SKM-1 (cell line): ENCODE data around the gene AHI1.

Experiments used
- DNase-seq: peaks from one replicate; lab custom pipeline; 2025; ENCODE audit not compliant: unreplicated experiment; lab: John Stamatoyannopoulos, UW

The AHI1 gene

GRCh38 chr6:135236319-135236718, 261.2 kb downstream of the AHI1 start:
- no peak for DNase-seq

GRCh38 chr6:135235716-135236115, 261.8 kb downstream of the AHI1 start:
- DNase-seq, result no peak

DNA sequence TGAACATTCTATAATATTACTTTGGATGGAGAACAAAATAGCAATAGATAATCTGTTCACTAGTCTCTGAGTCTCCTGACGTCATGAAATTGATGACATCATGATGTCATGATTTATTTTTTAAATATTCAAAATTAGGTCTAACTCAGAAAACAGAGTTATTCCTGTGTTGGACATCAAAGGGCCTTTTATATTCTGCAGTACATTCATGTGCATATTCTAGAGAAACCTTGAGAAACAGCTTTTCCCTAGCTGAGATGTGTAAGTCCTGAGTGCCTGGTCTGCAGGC, 263.1 kb downstream of the AHI1 start:
- no peak for DNase-seq

DNA sequence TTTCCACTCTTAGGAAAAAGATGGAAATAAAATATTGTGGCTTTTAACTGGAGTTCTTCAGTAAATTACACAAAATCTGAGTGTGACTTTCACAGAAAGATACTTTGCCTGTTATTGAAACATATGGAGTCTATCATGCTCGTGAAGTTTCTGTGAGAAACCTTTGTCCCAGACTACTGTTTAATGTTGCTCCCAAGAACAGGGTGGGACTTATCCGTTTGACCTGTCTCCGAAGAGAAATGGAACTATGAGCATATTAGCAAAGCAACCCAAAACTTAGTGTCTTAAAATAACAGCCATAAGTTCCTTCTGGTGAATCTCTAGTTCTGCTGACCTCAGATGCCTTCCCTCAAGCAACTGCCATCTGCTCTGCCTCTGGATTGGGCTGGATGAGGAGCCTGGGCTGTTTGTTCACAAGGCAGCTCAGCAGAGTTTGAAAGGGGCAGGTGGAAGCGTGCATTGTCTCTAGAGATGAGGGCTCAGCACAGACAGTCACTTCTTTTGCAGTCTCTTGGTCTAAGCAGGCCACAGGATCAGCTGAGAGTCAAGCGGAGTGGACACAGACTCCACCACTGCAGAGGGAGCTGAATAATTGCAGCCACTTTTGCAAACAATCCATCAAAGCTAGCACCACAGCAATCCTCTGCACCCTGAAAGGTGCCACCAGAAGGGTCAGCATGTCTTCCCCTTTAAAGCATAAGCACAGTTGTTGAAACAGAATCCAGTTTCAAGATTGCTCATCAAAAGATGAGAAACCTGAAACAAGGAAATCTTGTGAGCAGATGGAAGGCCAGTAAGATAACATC, 263.7 kb downstream of the AHI1 start:
- no peak for DNase-seq
